Adrenal gland (tissue), 5 donors: ENCODE data around the gene MTHFD2L.

Experiments used
- POLR2A ChIP-seq, 2 donors: fragments of 450-650 bp; IDR thresholded peaks; one replicate each; pipeline ENCODE4 v1.6.1; 2017; ENCODE audit warnings: antibody characterized with exemption in 2 of 2, mild to moderate bottlenecking in 2 of 2, moderate library complexity in 1 of 2
- TF ChIP-seq, protein P1 (sequence below), 6 experiments: fragments of 450-650 bp in 4 of 6; fragments of 200-600 bp in 2 of 6; sonication (generic) in 1 of 6; IDR thresholded peaks; 1 replicate in 5 of 6; 2 replicates in 1 of 6; pipeline versions ENCODE4 v1.5.1 to v1.8.0; 2016 to 2021; ENCODE audit warnings: antibody characterized with exemption in 6 of 6, mild to moderate bottlenecking in 2 of 6, moderate library complexity in 1 of 6
- donor health status: DM: no; HTN: no; CAD: no.

DNA sequence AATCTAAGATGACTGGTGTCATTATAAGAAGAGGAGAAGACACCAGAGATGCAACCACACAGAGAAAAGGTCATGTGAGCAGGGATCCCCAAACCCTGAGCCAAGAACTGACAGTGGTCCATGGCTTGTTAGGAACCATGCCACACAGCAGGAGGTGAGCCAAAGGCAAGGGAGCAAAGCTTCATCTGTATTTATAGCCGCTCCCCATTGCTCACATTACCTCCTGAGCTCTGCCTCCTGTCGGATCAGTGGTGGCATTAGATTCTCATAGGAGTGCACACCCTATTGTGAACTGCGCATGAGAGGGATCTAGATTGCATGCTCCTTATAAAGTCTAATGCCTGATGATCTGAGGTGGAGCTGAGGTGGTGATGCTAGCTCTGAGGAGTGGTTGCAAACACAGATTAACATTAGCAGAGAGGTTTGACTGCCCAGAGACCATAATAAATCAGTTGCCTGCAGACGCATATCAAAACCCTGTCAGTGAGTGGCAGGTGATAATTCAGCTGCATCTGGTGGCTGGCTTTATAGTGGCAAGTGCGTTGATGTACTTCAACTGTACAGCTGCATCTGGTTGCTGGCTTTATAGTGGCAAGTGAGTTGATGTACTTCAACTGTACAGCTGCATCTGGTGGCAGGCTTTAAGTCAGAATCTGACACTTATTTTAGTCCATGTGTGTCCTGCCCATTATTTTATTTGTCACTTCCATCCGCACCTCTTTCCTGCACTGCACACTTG, 39.1 kb upstream of the MTHFD2L start:
- TF ChIP-seq POLR2A (IDR thresholded peaks at IDR 0.05), result no peak
- TF ChIP-seq, protein P1, sequence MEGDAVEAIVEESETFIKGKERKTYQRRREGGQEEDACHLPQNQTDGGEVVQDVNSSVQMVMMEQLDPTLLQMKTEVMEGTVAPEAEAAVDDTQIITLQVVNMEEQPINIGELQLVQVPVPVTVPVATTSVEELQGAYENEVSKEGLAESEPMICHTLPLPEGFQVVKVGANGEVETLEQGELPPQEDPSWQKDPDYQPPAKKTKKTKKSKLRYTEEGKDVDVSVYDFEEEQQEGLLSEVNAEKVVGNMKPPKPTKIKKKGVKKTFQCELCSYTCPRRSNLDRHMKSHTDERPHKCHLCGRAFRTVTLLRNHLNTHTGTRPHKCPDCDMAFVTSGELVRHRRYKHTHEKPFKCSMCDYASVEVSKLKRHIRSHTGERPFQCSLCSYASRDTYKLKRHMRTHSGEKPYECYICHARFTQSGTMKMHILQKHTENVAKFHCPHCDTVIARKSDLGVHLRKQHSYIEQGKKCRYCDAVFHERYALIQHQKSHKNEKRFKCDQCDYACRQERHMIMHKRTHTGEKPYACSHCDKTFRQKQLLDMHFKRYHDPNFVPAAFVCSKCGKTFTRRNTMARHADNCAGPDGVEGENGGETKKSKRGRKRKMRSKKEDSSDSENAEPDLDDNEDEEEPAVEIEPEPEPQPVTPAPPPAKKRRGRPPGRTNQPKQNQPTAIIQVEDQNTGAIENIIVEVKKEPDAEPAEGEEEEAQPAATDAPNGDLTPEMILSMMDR (IDR thresholded peaks at IDR 0.05), result no peak
